GOT3 (cell line): ENCODE results near the gene DTX4.
A peak's percentile ranks its signal among the peaks of the same experiment; 100 is the strongest.
"Not testable (repeated sequence)": the region's sequence is repeated elsewhere in the genome, so short reads cannot be mapped to it uniquely, and the experiment has no call there.

Source experiments
- DNase-seq: peaks from one replicate; lab custom pipeline; 2025; ENCODE audit warnings: mixed read lengths; lab: John Stamatoyannopoulos, UW

The DTX4 gene

GRCh38 chr11:59171508-59172322 is at the start of gene DTX4:
Gene DTX4 (plus strand): TSS chr11:59172132. CDS start chr11:59172596, 464 bp downstream.
- peak; percentile 60 for DNase-seq

GRCh38 chr11:59135648-59136461 is 36.1 kb upstream of the DTX4 start:
- peak; percentile 35 for DNase-seq

DNA sequence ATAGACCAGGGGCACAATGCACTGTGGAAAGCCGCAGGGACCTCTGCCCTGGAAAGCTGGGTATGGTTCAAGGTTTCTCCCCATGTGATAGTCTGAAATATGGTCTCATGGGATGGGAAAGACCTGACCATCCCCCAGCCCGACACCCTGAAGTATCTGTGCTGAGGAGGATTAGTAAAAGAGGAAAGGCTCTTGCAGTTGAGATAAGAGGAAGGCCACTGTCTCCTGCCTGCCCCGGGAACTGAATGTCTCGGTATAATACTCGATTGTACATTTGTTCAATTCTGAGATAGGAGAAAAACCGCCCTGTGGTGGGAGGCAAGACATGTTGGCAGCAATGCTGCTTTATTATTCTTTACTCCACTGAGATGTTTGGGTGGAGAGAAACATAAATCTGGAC is 35.4 kb upstream of the DTX4 start:
- not testable (repeated sequence) for DNase-seq

- no peak for DNase-seq
Measured at GRCh38 chr11:59137190-59137589, 34.7 kb upstream of the DTX4 start.

GRCh38 chr11:59138643-59139042 is 33.3 kb upstream of the DTX4 start:
- DNase-seq, result no peak

- DNase-seq, result no peak
Measured at GRCh38 chr11:59141191-59141590, 30.7 kb upstream of the DTX4 start.

DNA sequence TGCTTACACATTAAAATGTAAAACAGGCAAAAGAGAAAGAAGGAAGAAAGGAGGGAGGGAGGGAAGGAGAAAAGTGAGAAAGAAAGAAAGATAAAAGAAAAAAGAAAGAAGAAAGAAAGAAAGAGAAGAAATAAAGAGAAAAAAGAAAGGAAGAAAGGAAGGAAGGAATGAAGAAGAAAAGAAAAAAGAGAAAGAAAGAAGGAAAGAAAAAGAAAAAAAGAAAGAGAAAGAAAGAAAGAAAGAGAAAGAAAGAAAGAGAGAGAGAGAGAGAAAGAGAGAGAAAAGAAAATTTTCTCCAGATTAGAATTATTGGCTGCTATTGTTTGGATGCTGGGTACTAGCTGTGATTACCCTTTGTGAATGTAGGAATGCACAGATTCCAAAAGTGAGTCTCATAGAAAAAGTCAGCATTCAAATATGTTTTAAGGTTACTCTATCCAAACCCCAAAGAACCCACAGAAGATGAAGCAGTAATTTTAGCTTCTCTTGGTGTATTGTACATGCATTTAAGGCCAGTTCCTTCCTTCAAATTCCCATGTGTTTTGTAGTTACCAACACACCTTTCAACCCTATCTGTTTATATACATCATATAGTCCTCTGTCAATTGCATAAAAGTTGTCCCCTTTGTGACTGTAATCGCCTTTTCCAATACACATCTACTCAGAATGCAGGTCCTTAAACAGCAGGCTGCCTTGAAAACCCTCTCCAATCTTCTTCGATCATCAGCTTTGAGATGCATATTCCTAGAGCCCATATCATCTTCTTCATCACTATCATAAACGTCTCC is 30.1 kb upstream of the DTX4 start:
- no peak for DNase-seq

- DNase-seq, result peak; percentile 66
Measured at GRCh38 chr11:59142530-59143507, 29.1 kb upstream of the DTX4 start, which contains the start of gene FAM111A. Gene FAM111A (plus strand): TSS chr11:59142856. CDS start chr11:59148873, 6,017 bp downstream.

- no peak for DNase-seq
Measured at GRCh38 chr11:59144096-59144495, 27.8 kb upstream of the DTX4 start.

DNA sequence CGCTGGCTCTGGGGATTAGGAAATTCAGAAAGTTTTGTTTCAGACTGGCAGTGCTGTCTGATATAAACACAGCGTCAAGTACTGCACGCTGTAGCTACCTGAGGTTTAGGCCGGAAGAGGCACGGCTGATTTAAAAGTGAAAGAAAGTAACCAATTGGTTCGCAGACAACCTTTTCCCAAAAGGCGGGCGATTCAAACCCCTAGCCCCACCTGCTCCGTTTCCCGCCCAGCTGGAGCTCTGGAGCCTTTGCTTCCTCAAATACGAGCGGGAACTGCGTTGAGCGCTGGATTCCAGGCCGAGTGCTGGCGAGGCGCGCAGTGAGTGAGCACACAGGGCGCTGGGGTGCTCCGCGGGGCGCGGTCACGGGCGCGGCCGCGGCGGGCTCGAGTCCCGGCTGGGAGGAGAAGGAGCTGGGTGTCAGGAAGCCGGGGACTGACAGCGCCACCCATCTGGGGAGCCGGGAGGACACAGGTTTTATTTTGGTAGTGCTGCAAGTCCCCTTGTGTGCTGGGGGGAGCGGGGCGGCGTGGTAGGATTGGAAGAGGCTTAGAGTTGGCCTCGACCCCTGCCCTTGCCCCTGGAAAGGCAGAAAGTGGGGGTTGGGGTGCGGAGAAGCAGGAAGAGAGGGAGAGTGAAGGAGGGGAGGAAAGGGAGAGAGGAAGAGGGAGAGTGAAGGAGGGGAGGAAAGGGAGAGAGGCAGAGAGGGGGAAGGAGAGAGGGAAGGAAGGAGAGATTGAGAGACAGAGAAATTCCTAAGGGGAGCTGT is 27.2 kb upstream of the DTX4 start:
- no peak for DNase-seq

DNA sequence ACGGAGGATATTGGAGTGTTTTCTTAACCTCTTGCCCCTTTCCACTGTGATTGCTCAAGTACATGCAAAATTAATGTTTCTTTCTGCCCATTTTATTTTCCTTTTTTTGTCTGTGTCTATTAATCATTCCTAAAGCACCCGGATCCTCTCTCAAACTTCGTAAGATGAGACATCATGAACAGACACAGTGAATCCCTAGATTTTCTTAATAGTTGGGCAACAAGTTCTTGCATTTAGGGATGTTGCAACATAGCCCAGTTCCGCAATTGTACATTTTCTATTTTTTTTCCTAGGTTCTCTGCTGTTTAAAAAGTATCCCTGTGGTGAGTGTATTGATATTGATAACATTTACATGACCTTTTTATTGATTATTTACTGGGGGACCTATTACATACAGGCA is 26.4 kb upstream of the DTX4 start:
- no peak for DNase-seq

DNA sequence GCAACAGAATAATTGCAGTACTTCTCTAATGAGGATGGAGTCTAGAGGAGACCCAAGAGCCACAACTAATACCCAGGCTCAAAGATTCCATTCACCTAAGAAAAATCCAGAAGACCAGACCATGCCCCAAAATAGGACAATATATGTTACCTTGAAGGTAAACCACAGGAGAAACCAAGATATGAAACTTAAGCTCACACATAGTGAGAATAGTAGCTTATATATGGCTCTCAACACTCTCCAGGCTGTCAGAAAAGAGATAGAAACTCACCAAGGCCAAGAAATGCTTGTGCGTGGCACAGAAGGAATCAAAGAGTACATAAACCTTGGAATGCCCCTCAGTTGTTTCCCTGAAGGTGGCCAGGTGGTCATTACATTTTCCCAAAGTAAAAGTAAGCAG is 20.2 kb upstream of the DTX4 start:
- no peak for DNase-seq

- DNase-seq, result no peak
Measured at GRCh38 chr11:59152312-59152951, 19.5 kb upstream of the DTX4 start.

- no peak for DNase-seq
Measured at GRCh38 chr11:59154610-59155009, 17.3 kb upstream of the DTX4 start.

DNA sequence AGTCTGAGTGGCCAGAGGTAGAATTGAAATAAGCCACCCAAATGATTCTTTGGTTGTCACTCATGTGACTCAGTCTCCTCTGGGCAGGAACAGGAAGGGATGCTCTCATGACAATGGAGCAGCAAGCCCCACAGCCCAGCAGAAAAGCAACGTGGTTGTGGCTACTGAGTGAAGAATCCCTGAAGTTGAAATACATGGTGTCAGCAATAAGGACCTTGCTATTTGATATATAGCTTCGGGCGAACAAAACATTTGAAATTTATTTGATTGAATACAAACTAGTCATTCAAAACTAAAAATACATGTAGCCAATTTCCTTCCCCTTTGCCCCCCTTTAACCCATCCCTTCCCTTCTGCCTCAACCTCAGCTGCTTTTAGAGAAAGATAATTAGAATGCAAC is 14.5 kb upstream of the DTX4 start:
- DNase-seq, result no peak

GRCh38 chr11:59158206-59159068 is 13.5 kb upstream of the DTX4 start:
- DNase-seq, result no peak

- no peak for DNase-seq
Measured at GRCh38 chr11:59164028-59164427, 7.9 kb upstream of the DTX4 start.

DNA sequence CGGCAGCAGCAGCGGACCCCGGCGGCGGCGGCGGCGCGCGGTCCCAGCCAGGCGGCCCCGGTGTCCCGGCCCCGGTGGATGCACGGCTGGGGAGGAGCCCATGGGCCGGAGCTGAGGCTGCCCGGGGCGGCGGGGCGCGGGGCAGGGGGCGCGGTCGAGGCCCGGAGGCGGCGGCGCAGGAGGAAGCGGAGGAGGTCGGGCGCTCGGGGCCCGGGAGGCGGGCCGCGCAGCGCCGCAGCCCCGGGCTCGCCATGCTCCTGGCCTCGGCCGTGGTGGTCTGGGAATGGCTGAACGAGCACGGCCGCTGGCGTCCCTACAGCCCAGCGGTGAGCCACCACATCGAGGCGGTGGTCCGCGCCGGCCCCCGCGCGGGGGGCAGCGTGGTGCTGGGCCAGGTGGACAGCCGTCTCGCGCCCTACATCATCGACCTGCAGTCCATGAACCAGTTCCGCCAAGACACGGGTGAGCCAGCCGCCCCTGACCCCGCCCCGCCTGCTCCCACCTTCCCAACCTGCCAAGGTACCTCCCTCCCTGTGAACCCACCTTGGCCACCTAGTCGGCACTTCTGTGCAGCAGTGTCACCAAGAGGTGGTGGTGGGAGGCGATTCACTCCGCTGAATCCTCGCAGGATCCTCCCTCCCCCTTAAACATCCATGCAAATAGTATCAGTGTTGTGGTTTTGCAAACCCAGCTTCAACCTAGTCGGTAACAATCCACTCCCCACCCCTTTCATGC is 580 bp downstream of the DTX4 start:
- DNase-seq, result no peak
